ENCODE results near the gene MTREX. TPM values are rescaled to one million over a fixed set of nuclear protein-coding genes. Genes with fewer than 3 reads are reported as not detected.

The MTREX gene
- total and polyA plus RNA-seq, 10 of the 15 experiments (the other 5 are each of a cell fraction or from before 2014, with no cell fraction given) = 20.1 to 102 (median 49.0) TPM

DNA sequence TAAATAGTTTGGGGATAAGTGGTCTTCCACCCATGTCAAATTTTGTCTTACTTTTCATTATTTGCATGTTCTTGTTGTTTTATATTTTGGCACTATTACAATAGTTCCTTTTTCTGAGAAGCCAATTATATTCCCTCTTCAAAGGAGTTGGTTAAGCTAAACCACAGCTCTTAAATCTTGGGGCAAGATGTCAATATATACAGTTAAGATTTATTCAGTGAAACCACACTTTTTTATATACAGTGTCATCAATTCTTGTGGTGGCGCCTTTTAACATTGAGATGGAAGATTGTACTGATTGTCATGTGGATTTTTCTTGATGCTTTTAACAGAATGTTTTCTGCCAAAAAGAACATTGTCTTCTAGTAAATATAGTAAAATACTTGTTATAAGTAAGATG is 104.1 kb downstream of the MTREX start (continued):
- TF ChIP-seq, protein P1, sequence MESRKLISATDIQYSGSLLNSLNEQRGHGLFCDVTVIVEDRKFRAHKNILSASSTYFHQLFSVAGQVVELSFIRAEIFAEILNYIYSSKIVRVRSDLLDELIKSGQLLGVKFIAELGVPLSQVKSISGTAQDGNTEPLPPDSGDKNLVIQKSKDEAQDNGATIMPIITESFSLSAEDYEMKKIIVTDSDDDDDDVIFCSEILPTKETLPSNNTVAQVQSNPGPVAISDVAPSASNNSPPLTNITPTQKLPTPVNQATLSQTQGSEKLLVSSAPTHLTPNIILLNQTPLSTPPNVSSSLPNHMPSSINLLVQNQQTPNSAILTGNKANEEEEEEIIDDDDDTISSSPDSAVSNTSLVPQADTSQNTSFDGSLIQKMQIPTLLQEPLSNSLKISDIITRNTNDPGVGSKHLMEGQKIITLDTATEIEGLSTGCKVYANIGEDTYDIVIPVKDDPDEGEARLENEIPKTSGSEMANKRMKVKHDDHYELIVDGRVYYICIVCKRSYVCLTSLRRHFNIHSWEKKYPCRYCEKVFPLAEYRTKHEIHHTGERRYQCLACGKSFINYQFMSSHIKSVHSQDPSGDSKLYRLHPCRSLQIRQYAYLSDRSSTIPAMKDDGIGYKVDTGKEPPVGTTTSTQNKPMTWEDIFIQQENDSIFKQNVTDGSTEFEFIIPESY (IDR thresholded peaks at IDR 0.05) = no peak
- TF ChIP-seq CHD4 (IDR thresholded peaks at IDR 0.05) = no peak
- TF ChIP-seq, protein P2, sequence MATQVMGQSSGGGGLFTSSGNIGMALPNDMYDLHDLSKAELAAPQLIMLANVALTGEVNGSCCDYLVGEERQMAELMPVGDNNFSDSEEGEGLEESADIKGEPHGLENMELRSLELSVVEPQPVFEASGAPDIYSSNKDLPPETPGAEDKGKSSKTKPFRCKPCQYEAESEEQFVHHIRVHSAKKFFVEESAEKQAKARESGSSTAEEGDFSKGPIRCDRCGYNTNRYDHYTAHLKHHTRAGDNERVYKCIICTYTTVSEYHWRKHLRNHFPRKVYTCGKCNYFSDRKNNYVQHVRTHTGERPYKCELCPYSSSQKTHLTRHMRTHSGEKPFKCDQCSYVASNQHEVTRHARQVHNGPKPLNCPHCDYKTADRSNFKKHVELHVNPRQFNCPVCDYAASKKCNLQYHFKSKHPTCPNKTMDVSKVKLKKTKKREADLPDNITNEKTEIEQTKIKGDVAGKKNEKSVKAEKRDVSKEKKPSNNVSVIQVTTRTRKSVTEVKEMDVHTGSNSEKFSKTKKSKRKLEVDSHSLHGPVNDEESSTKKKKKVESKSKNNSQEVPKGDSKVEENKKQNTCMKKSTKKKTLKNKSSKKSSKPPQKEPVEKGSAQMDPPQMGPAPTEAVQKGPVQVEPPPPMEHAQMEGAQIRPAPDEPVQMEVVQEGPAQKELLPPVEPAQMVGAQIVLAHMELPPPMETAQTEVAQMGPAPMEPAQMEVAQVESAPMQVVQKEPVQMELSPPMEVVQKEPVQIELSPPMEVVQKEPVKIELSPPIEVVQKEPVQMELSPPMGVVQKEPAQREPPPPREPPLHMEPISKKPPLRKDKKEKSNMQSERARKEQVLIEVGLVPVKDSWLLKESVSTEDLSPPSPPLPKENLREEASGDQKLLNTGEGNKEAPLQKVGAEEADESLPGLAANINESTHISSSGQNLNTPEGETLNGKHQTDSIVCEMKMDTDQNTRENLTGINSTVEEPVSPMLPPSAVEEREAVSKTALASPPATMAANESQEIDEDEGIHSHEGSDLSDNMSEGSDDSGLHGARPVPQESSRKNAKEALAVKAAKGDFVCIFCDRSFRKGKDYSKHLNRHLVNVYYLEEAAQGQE (IDR thresholded peaks at IDR 0.05; ENCODE audit: low read depth, low read length) = no peak
- no peak for TF ChIP-seq STAT3 (IDR thresholded peaks at IDR 0.05; ENCODE audit: low read depth, low read length)

DNA sequence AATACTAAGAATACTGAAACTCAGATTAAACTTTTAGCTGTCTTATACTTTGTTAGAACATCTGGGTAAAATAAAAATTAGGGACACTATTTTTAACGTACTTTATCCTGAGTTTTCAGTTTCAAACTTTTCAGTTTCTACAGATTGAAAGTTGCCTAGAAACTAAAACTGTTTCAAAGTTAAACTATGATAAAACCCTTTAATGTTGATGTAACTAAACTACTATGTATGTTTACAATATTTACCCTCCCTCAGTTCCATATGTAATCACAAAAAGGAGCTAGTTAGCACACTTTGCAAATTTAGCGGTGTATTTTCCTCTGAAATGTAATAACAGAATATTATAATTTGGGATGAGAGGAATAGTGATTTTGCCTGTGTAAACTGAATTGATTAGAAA is 105.9 kb downstream of the MTREX start:
- H3K79me2 ChIP-seq (ENCODE audit: control insufficient read depth, insufficient read depth, low read length) = no peaks in the 10 kb centered on the region
- H4K20me1 ChIP-seq (ENCODE audit: control insufficient read depth, insufficient read depth) = no peaks in the 10 kb centered on the region
- no peak overlapping the region for H3K27ac ChIP-seq (ENCODE audit: control insufficient read depth, insufficient read depth)
- in situ Hi-C loops (cut with MboI) (no loop called here), intact Hi-C loops (cut with micrococcal nuclease; ENCODE audit: unreplicated experiment) (no loop called here)
- H3K27me3 ChIP-seq (replicated peaks in 1 of 2; ENCODE audit: control insufficient read depth in 2 of 2, insufficient read depth in 2 of 2, low read length in 1 of 2) = no peaks in the 10 kb centered on the region
- SMC1A ChIA-PET (ENCODE audit: uncharacterized antibody, unreplicated experiment) = interaction anchor here (0.8 to 2.2 kb wide), 4 partner anchors 8 to 1091 kb away, joined by 3 to 8 read pairs (median 4); no protein-coding TSS in a partner anchor
- TF ChIP-seq TAF1 (IDR thresholded peaks at IDR 0.05; ENCODE audit: borderline replicate concordance, low read depth, low read length) (no peak), MEF2A (IDR thresholded peaks at IDR 0.05; ENCODE audit: insufficient read depth, low read depth, low read length) (no peak), SMAD5 (IDR thresholded peaks at IDR 0.05; ENCODE audit: low read depth) (no peak), PAX5 (IDR thresholded peaks at IDR 0.05; ENCODE audit: borderline replicate concordance, low read depth, low read length) (no peak), NR2F1 (conservative IDR thresholded peaks at IDR 0.05) (no peak), ZNF24 (IDR thresholded peaks at IDR 0.05) (no peak), CHD4 (IDR thresholded peaks at IDR 0.05) (no peak)
- TF ChIP-seq, protein P3, sequence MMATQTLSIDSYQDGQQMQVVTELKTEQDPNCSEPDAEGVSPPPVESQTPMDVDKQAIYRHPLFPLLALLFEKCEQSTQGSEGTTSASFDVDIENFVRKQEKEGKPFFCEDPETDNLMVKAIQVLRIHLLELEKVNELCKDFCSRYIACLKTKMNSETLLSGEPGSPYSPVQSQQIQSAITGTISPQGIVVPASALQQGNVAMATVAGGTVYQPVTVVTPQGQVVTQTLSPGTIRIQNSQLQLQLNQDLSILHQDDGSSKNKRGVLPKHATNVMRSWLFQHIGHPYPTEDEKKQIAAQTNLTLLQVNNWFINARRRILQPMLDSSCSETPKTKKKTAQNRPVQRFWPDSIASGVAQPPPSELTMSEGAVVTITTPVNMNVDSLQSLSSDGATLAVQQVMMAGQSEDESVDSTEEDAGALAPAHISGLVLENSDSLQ (IDR thresholded peaks at IDR 0.05) = no peak
- TF ChIP-seq, protein P4, sequence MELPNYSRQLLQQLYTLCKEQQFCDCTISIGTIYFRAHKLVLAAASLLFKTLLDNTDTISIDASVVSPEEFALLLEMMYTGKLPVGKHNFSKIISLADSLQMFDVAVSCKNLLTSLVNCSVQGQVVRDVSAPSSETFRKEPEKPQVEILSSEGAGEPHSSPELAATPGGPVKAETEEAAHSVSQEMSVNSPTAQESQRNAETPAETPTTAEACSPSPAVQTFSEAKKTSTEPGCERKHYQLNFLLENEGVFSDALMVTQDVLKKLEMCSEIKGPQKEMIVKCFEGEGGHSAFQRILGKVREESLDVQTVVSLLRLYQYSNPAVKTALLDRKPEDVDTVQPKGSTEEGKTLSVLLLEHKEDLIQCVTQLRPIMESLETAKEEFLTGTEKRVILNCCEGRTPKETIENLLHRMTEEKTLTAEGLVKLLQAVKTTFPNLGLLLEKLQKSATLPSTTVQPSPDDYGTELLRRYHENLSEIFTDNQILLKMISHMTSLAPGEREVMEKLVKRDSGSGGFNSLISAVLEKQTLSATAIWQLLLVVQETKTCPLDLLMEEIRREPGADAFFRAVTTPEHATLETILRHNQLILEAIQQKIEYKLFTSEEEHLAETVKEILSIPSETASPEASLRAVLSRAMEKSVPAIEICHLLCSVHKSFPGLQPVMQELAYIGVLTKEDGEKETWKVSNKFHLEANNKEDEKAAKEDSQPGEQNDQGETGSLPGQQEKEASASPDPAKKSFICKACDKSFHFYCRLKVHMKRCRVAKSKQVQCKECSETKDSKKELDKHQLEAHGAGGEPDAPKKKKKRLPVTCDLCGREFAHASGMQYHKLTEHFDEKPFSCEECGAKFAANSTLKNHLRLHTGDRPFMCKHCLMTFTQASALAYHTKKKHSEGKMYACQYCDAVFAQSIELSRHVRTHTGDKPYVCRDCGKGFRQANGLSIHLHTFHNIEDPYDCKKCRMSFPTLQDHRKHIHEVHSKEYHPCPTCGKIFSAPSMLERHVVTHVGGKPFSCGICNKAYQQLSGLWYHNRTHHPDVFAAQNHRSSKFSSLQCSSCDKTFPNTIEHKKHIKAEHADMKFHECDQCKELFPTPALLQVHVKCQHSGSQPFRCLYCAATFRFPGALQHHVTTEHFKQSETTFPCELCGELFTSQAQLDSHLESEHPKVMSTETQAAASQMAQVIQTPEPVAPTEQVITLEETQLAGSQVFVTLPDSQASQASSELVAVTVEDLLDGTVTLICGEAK (IDR thresholded peaks at IDR 0.05; ENCODE audit: borderline replicate concordance) = no peak
- H3K4me2 ChIP-seq (ENCODE audit: control insufficient read depth, insufficient read depth) = no peak overlapping the region
- WGBS (ENCODE audit: insufficient coverage, insufficient replicate concordance, low lambda C conversion rate, missing lambda C conversion rate) = 93% methylated on average over 2 of the region's 2 CpGs
- H3K36me3 ChIP-seq (ENCODE audit: control insufficient read depth in 2 of 2, insufficient read depth in 2 of 2, low read length in 1 of 2) = peaks cover 0 to 10% of the 10 kb centered on the region in 2 experiments; a peak in 2 of 4 replicates
- CTCF ChIA-PET = interaction anchor here (0.5 to 2.0 kb wide), 4 partner anchors 9 to 1460 kb away, joined by 3 to 4 read pairs (median 4); no protein-coding TSS in a partner anchor
- POLR2A ChIA-PET = no interaction called here
- no peak overlapping the region for H3K9ac ChIP-seq (ENCODE audit: control insufficient read depth, insufficient read depth, low read length)
- no peak overlapping the region for H2AFZ ChIP-seq (ENCODE audit: control insufficient read depth, low read depth, low read length)
- RAD21 ChIA-PET (ENCODE audit: unreplicated experiment) = interaction anchor here (0.6 to 1.4 kb wide), 2 partner anchors 278 to 569 kb away, joined by 4 to 5 read pairs; no protein-coding TSS in a partner anchor
- DNase-seq (ENCODE audit: low read depth, low spot score) (no peak), ATAC-seq (no peak; the same call in 2 of the 3 replicates), FAIRE-seq (no peak)
- H3K4me3 ChIP-seq = no peak overlapping the region
- no peaks in the 10 kb centered on the region; the same call in 2 of the 3 replicates for H3K9me3 ChIP-seq (replicated peaks; ENCODE audit: control insufficient read depth, insufficient read depth, low read length)
- BruUV-seq (replicated peaks) = no TSS peak
- no peaks in the 10 kb centered on the region; the same call in 1 of the 2 replicates for H3K4me1 ChIP-seq (ENCODE audit: control insufficient read depth, insufficient read depth, low read length)
